ENCODE measurements around the gene SH3D19.
"Not testable (repeated sequence)": the region's sequence is repeated elsewhere in the genome, so short reads cannot be mapped to it uniquely, and the experiment has no call there.

SH3D19 gene

DNA sequence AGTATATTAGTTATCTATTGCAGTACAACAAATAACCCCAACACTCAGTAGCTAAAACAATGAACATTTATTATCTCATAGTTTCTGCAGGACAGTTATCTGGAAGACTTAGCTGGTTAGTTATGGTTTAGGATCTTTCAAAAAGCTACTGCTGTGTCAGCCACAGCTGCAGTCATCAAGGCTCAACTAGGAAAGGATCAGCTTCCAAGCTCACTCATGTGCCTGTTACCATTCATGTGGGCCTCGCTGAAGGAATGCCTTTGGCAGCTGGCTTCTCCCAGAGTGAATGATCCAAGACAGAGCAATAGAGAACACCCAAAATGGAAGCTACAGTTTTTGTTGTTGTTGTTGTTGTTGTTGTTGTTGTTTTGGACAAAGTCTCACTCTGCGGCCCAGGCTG lies 62.0 kb downstream of the SH3D19 start:
- no peaks in the 10 kb centered on the region for H3K4me1 Mint-ChIP-seq
- peaks cover 17% of the 10 kb centered on the region for H3K27me3 Mint-ChIP-seq
- no peak overlapping the region for H3K27ac Mint-ChIP-seq
- H3K9me3 Mint-ChIP-seq, result no peaks in the 10 kb centered on the region
- H3K4me3 Mint-ChIP-seq, result no peak overlapping the region
- no peak for ATAC-seq
- H3K36me3 Mint-ChIP-seq, result no peaks in the 10 kb centered on the region

DNA sequence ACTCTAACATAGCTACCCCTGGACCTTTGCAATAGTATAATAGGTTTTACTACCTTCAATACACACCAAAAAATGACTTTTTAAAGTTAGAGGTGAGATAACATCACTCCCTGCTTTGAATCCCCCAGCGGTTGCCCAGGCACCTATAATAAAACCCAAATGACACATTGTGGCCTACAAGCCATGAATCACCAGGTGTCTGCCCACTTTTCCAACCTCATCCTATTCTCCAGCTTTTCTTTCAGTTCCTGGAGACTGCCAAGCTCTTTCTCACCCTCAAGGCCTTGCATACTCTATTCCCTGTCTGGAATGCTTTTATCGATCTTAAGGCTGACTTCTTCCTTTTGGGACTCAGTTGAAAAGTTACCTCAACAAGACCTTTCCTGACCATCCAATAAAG lies 64.9 kb downstream of the SH3D19 start:
- H3K4me3 Mint-ChIP-seq, result no peak overlapping the region
- no peaks in the 10 kb centered on the region for H3K4me1 Mint-ChIP-seq
- peaks cover 16% of the 10 kb centered on the region for H3K27me3 Mint-ChIP-seq
- no peak for ATAC-seq
- no peaks in the 10 kb centered on the region for H3K36me3 Mint-ChIP-seq
- H3K9me3 Mint-ChIP-seq, result no peaks in the 10 kb centered on the region
- no peak overlapping the region for H3K27ac Mint-ChIP-seq

DNA sequence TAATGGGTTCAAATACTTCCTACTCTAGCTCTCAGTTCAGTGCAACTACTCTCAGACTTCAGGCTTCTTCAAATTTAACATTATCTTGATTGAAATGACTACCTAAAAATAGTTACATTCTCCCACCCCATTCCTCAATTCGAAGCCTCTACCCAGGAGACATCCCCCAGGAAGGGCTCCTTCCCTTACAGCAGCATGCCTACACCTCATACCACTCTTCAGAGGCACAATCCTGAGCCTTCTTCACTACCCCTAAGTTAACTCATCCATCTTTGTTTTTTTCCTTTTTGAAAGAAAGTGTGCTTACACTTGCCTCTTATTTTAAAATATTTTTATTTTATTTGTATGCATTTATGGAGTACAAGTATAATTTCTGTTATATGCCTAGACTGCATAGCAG lies 65.7 kb downstream of the SH3D19 start:
- H3K27ac Mint-ChIP-seq, result no peak overlapping the region
- no peak overlapping the region for H3K4me3 Mint-ChIP-seq
- H3K27me3 Mint-ChIP-seq, result peaks cover 8% of the 10 kb centered on the region
- H3K9me3 Mint-ChIP-seq, result no peaks in the 10 kb centered on the region
- no peaks in the 10 kb centered on the region for H3K36me3 Mint-ChIP-seq
- ATAC-seq, result no peak
- H3K4me1 Mint-ChIP-seq, result no peaks in the 10 kb centered on the region

DNA sequence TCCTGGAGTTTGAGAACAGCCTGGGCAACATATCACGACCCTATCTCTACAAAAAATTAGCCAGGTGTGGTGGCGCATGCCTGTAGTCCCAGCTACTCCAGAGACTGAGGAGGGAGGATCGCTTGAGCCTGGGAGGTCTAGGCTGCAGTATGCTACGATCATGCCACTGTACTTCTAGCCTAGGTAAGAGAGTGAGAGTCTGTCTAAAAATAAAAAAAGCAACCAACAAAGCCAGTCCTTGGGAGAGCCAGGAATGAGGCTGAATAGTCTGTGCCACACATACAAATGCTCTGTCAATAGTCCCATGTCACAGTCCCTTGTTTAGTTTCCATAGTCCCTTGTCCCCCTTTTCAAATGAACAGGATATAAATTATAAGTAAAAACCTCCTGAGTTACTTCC lies 67.7 kb downstream of the SH3D19 start:
- Mint-ChIP-seq H3K27me3 (peaks cover 8% of the 10 kb centered on the region), H3K4me1 (no peaks in the 10 kb centered on the region), H3K9me3 (no peaks in the 10 kb centered on the region), H3K27ac (no peak overlapping the region), H3K4me3 (no peak overlapping the region), H3K36me3 (no peaks in the 10 kb centered on the region)
- ATAC-seq, result no peak

DNA sequence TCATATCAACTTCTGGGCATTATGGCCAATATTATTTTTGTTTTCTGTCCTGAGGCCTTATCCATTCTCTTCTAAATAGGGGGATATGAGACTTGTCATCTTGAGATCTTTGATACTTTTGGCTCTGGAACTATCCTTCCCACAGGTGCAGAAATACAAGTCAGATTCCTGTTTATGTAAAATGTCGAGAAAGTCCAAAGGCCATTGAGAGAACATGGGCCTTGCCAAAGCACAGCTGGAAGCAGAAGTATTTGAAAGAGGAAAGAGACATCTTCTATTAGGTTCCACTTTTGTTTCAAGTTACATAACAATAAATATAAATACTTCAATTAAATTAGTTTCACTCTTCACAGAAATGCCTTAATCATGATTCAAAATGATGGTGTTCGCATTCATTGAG lies 69.3 kb downstream of the SH3D19 start:
- Mint-ChIP-seq H3K4me3 (no peak overlapping the region), H3K36me3 (no peaks in the 10 kb centered on the region), H3K27ac (no peak overlapping the region), H3K27me3 (peaks cover 7% of the 10 kb centered on the region), H3K9me3 (no peaks in the 10 kb centered on the region), H3K4me1 (no peaks in the 10 kb centered on the region)
- ATAC-seq, result no peak

DNA sequence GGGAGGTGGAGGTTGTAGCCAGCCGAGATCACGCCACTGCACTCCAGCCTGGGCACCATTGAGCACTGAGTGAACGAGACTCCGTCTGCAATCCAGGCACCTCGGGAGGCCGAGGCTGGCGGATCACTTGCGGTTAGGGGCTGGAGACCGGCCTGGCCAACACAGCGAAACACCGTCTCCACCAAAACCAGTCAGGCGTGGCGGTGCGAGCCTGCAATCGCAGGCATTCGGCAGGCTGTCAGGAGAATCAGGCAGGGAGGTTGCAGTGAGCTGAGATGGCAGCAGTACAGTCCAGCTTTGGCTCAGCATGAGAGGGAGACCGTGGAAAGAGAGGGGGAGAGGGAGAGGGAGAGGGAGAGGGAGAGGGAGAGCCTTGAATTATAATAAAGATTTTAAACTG lies 69.7 kb downstream of the SH3D19 start:
- H3K36me3 Mint-ChIP-seq, H3K4me1 Mint-ChIP-seq, H3K27me3 Mint-ChIP-seq, H3K27ac Mint-ChIP-seq, H3K9me3 Mint-ChIP-seq, ATAC-seq, H3K4me3 Mint-ChIP-seq: not testable (repeated sequence)

DNA sequence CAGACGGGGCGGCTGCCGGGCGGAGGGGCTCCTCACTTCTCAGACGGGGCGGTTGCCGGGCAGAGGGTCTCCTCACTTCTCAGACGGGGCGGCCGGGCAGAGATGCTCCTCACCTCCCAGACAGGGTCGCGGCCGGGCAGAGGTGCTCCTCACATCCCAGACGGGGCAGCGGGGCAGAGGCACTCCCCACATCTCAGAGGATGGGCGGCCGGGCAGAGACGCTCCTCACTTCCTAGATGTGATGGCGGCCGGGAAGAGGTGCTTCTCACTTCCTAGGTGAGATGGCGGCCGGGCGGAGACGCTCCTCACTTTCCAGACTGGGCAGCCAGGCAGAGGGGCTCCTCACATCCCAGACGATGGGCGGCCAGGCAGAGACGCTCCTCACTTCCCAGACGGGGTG lies 70.2 kb downstream of the SH3D19 start:
- ATAC-seq, H3K4me1 Mint-ChIP-seq, H3K4me3 Mint-ChIP-seq, H3K27ac Mint-ChIP-seq, H3K9me3 Mint-ChIP-seq, H3K36me3 Mint-ChIP-seq, H3K27me3 Mint-ChIP-seq: not testable (repeated sequence)

DNA sequence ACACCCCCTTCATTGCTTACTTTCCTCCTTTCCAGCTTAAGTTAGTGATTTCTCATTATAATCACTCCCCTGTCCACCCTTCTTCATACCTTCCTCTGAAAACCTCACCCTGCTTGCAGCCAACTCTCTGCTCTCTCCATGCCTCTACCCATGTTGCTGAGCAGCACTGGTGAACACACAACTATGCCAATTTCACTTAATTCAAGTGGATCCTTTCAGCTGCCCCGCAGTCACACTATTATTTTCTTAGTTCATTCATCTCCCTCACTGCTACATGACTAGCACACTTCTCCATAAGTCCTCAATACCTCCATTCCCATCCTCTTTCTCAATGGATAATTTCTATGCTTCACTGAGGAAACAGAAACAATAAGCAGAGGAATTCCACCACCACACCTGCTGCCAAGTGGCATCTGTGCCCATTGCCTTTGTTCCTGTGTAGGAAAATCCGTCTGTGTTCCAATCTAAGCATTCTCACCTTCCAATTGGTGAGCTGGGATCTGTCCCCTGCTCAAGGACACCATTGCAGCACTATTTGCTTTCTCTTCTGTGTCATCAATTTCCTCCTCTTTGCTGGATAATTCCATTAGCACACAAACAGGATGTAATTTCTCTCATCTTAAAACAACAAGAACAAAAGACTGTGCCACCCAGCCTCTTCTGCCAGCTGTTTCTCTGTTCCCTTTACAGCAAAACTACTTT lies 73.7 kb downstream of the SH3D19 start:
- no peak overlapping the region for H3K4me3 Mint-ChIP-seq
- no peak overlapping the region for H3K27ac Mint-ChIP-seq
- no peaks in the 10 kb centered on the region for H3K9me3 Mint-ChIP-seq
- no peak for ATAC-seq
- no peaks in the 10 kb centered on the region for H3K4me1 Mint-ChIP-seq
- no peaks in the 10 kb centered on the region for H3K27me3 Mint-ChIP-seq
- H3K36me3 Mint-ChIP-seq, result no peaks in the 10 kb centered on the region

DNA sequence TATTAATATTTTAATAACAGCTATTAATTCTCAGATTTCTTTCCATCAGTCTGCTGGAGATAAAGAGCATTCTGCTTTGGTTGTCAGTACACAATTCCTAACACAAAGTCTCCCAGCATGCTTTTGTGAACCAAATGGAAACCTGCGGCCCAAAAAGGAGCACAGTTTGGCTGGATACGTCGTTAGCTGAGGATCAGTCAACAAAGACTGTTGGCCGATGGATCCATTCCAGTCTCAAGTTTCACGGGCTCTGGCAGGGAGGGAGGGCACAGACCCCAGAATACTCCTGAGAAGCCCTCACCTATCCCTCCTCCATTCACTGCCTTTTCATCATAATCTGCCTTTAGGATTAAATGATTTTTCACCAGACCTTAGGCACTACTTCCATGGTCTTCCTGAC lies 74.7 kb downstream of the SH3D19 start:
- Mint-ChIP-seq H3K27me3 (no peaks in the 10 kb centered on the region), H3K4me3 (no peak overlapping the region), H3K9me3 (no peaks in the 10 kb centered on the region), H3K4me1 (no peaks in the 10 kb centered on the region), H3K27ac (no peak overlapping the region), H3K36me3 (no peaks in the 10 kb centered on the region)
- ATAC-seq, result no peak

DNA sequence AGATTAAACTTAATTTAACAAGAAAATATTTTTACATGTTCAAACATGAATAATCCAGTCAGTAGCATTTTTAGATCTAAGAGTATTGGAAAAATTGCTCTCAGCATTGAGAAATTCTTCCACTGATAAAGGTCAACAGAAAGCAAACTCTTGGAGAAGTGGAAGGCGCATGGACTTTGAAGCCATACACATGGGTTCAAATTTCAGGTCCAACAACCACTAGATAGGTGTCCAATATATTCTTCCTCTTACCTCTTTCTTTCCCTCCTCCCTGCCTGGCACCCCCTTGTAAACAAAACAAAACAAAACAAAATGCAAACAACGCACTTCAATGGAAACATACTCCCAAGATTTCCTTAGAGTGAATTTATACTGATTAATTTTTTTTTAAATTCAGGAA lies 76.9 kb downstream of the SH3D19 start:
- no peak overlapping the region for H3K4me3 Mint-ChIP-seq
- H3K9me3 Mint-ChIP-seq, result no peaks in the 10 kb centered on the region
- ATAC-seq, result no peak
- H3K27ac Mint-ChIP-seq, result no peak overlapping the region
- H3K4me1 Mint-ChIP-seq, result no peaks in the 10 kb centered on the region
- no peaks in the 10 kb centered on the region for H3K27me3 Mint-ChIP-seq
- no peaks in the 10 kb centered on the region for H3K36me3 Mint-ChIP-seq

DNA sequence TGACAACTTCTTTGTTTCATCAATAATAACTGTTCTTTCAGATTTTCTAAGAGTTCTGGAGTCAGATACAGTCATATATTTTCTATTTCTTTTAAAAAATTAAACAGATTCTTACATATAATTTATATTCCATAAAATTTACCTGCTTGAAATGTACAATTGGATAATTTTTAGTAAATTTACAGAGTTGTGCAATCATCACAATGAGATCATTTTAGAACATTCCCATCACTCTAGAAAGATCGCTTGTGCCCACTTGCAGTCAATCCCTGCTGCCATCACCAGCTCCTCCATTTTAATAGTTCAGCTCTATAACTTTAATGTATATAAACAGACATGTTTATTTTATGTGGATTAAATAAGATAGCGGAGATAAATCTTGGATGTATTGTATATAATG lies 78.0 kb downstream of the SH3D19 start:
- H3K27ac Mint-ChIP-seq, result no peak overlapping the region
- no peaks in the 10 kb centered on the region for H3K9me3 Mint-ChIP-seq
- H3K4me3 Mint-ChIP-seq, result no peak overlapping the region
- no peak for ATAC-seq
- H3K4me1 Mint-ChIP-seq, result no peaks in the 10 kb centered on the region
- no peaks in the 10 kb centered on the region for H3K27me3 Mint-ChIP-seq
- no peaks in the 10 kb centered on the region for H3K36me3 Mint-ChIP-seq

DNA sequence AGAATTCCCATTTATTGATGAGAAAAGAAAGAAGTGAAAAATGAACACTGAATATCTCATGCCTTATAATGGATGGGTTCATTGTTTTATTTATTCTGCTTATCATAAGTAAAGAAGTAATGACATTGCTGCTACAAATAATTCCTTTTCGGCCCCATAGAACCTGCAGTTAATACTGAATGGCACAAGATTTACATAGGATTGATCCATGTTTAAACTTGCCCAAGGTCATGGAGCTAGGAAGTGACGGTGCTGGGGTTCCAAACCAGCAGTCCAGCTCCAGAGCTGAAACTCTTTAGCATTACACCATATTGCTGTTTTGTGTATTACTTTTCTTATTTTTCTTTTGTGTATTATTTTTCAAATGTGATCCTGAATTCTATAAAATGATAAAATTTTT lies 78.7 kb downstream of the SH3D19 start:
- Mint-ChIP-seq H3K4me3 (no peak overlapping the region), H3K4me1 (no peaks in the 10 kb centered on the region), H3K27ac (no peak overlapping the region), H3K9me3 (no peaks in the 10 kb centered on the region), H3K36me3 (no peaks in the 10 kb centered on the region), H3K27me3 (no peaks in the 10 kb centered on the region)
- no peak for ATAC-seq

DNA sequence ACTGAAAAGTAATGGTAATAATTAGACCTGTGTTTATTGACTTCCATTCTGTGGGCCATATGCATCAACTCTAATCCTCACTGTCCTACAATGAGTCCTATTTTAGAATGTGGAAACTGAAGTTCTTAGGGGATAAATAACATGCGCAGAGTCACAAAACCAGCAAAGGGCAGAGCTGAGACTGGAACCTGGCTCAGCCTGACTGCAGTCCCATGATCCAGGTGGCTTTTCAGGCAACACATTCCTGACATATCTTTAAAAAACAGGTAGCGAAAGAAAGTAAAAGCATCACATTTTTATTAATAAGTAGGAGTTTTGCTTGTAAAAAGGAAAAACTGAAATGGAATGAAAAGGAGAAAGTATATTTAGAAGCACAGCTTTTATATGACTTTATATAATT lies 83.1 kb downstream of the SH3D19 start:
- H3K27ac Mint-ChIP-seq, result no peak overlapping the region
- peaks cover 10% of the 10 kb centered on the region for H3K27me3 Mint-ChIP-seq
- no peak for ATAC-seq
- no peaks in the 10 kb centered on the region for H3K36me3 Mint-ChIP-seq
- H3K4me1 Mint-ChIP-seq, result no peaks in the 10 kb centered on the region
- no peaks in the 10 kb centered on the region for H3K9me3 Mint-ChIP-seq
- H3K4me3 Mint-ChIP-seq, result no peak overlapping the region

DNA sequence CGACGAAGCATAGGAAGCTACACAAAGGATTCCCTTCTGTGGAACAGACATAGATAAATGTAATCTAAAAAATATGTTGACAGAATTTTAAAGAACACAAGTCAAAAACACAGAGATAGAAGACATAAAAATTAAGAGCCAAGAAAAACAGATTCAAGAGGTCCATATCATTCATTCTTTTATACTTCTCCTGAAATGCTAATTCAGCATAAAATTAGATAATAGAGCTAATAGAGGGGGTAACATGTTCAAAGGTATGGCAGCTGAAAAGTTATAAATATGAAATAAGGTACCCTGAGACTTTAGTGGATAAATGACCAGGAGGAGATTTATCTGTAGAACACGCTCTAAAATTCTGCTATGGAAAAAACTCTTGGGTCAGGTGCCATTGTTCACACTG lies 85.8 kb downstream of the SH3D19 start:
- Mint-ChIP-seq H3K4me1 (no peaks in the 10 kb centered on the region), H3K27ac (no peak overlapping the region), H3K4me3 (no peak overlapping the region), H3K27me3 (peaks cover 10% of the 10 kb centered on the region), H3K36me3 (no peaks in the 10 kb centered on the region), H3K9me3 (no peaks in the 10 kb centered on the region)
- no peak for ATAC-seq

DNA sequence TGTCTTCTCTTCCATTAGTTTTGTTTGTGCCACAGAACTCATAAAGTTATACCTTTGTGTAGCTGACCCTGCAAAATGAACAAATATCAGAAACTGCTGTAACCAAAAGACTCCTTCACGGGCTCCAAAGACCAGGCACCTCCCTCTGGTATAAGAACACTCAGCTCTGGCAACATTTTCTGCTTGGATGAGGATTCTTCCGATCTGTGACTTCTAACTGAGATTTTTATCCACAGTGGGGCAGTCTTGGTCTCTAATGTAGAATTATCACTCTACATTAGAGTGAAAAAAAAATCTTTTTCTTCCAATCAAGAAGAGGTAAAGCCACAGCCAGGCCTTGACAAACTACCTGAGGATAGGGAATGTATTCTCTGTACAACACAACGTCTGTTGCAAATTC lies 86.9 kb downstream of the SH3D19 start:
- no peaks in the 10 kb centered on the region for H3K9me3 Mint-ChIP-seq
- no peak for ATAC-seq
- H3K4me1 Mint-ChIP-seq, result no peaks in the 10 kb centered on the region
- H3K27ac Mint-ChIP-seq, result no peak overlapping the region
- H3K4me3 Mint-ChIP-seq, result no peak overlapping the region
- H3K36me3 Mint-ChIP-seq, result no peaks in the 10 kb centered on the region
- peaks cover 10% of the 10 kb centered on the region for H3K27me3 Mint-ChIP-seq

DNA sequence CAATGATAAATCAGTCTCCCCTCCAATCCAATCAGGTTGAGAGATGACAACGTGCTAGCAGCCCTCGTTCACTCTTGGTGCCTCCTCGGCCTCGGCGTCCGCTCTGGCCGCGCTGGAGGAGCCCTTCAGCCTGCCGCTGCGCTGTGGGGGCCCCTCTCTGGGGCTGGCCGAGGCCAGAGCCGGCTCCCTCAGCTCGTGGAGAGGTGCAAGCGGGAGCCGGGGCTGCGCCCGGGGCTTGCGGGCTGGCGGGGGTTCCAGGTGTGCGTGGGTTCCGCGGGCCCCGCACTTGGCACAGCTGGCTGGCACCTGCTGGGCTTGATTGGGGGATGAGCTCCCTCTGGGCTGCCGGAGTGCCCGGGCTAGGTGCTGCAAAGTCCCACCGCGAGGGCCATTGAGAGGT lies 89.4 kb downstream of the SH3D19 start:
- no peaks in the 10 kb centered on the region for H3K36me3 Mint-ChIP-seq
- H3K4me3 Mint-ChIP-seq, result no peak overlapping the region
- no peak for ATAC-seq
- no peaks in the 10 kb centered on the region for H3K9me3 Mint-ChIP-seq
- no peak overlapping the region for H3K27ac Mint-ChIP-seq
- peaks cover 10% of the 10 kb centered on the region for H3K27me3 Mint-ChIP-seq
- H3K4me1 Mint-ChIP-seq, result no peaks in the 10 kb centered on the region

DNA sequence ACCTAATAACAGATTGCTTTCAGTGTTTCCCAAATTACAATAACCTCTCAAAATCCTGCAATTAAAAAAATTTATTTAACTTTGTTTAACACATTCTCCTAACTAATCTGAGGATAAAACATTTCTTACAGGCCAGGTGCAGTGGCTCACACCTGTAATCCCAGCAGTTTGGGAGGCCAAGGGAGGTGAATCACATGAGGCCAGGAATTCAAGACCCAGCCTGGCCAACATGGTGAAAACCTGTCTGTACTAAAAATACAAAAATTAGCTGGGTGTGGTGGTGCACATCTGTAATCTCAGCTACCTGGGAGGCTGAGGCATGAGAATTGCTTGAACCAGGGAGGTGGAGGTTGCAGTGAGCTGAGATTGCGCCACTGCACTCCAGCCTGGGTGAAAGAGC lies 90.0 kb downstream of the SH3D19 start:
- not testable (repeated sequence) for H3K4me3 Mint-ChIP-seq, H3K9me3 Mint-ChIP-seq, H3K4me1 Mint-ChIP-seq, H3K36me3 Mint-ChIP-seq, ATAC-seq, H3K27ac Mint-ChIP-seq
- H3K27me3 Mint-ChIP-seq, result peaks cover 10% of the 10 kb centered on the region
